ENCODE measurements around the gene RBP3.

RBP3 gene

GRCh38 chr10:47317251-47317650 lies 30.9 kb upstream of the RBP3 start:
- Histone ChIP-seq H3K36me3 (ENCODE audit: low read depth) (no peaks in the 10 kb centered on the region), H3K9me3 (ENCODE audit: severe bottlenecking) (no peaks in the 10 kb centered on the region), H3K4me1 (ENCODE audit: insufficient read depth, poor library complexity, severe bottlenecking) (no peaks in the 10 kb centered on the region), H3K27me3 (ENCODE audit: insufficient read depth, poor library complexity, severe bottlenecking) (no peaks in the 10 kb centered on the region), H3K27ac (ENCODE audit: poor library complexity, severe bottlenecking) (no peak overlapping the region), H3K4me3 (ENCODE audit: severe bottlenecking) (no peak overlapping the region)
- ATAC-seq (ENCODE audit: low read depth): no peak
- no peak for TF ChIP-seq CTCF (IDR thresholded peaks at IDR 0.05; ENCODE audit: poor library complexity, severe bottlenecking)
- DNase-seq (ENCODE audit: low spot score): peak; percentile 36

GRCh38 chr10:47318706-47319105 lies 29.5 kb upstream of the RBP3 start:
- H3K9me3 ChIP-seq (ENCODE audit: severe bottlenecking): no peaks in the 10 kb centered on the region
- TF ChIP-seq CTCF (IDR thresholded peaks at IDR 0.05; ENCODE audit: poor library complexity, severe bottlenecking): no peak
- H3K4me1 ChIP-seq (ENCODE audit: insufficient read depth, poor library complexity, severe bottlenecking): no peaks in the 10 kb centered on the region
- H3K4me3 ChIP-seq (ENCODE audit: severe bottlenecking): no peak overlapping the region
- DNase-seq (ENCODE audit: low spot score): peak; percentile 31
- no peak overlapping the region for H3K27ac ChIP-seq (ENCODE audit: poor library complexity, severe bottlenecking)
- no peaks in the 10 kb centered on the region for H3K27me3 ChIP-seq (ENCODE audit: insufficient read depth, poor library complexity, severe bottlenecking)
- no peak for ATAC-seq (ENCODE audit: low read depth)
- no peaks in the 10 kb centered on the region for H3K36me3 ChIP-seq (ENCODE audit: low read depth)

- H3K27ac ChIP-seq (ENCODE audit: poor library complexity, severe bottlenecking): no peak overlapping the region
- ATAC-seq (ENCODE audit: low read depth) (no peak), DNase-seq (ENCODE audit: low spot score) (peak; percentile 16)
- H3K4me3 ChIP-seq (ENCODE audit: severe bottlenecking): no peak overlapping the region
- no peaks in the 10 kb centered on the region for H3K9me3 ChIP-seq (ENCODE audit: severe bottlenecking)
- H3K4me1 ChIP-seq (ENCODE audit: insufficient read depth, poor library complexity, severe bottlenecking): no peaks in the 10 kb centered on the region
- TF ChIP-seq CTCF (IDR thresholded peaks at IDR 0.05; ENCODE audit: poor library complexity, severe bottlenecking): no peak
- H3K27me3 ChIP-seq (ENCODE audit: insufficient read depth, poor library complexity, severe bottlenecking): no peaks in the 10 kb centered on the region
- H3K36me3 ChIP-seq (ENCODE audit: low read depth): no peaks in the 10 kb centered on the region
Measured at GRCh38 chr10:47319784-47320183, 28.4 kb upstream of the RBP3 start.

GRCh38 chr10:47320812-47321211 lies 27.4 kb upstream of the RBP3 start:
- no peak overlapping the region for H3K4me3 ChIP-seq (ENCODE audit: severe bottlenecking)
- H3K4me1 ChIP-seq (ENCODE audit: insufficient read depth, poor library complexity, severe bottlenecking): no peaks in the 10 kb centered on the region
- H3K36me3 ChIP-seq (ENCODE audit: low read depth): no peaks in the 10 kb centered on the region
- no peak overlapping the region for H3K27ac ChIP-seq (ENCODE audit: poor library complexity, severe bottlenecking)
- DNase-seq (ENCODE audit: low spot score) (peak; percentile 18), ATAC-seq (ENCODE audit: low read depth) (no peak)
- H3K9me3 ChIP-seq (ENCODE audit: severe bottlenecking): no peaks in the 10 kb centered on the region
- no peaks in the 10 kb centered on the region for H3K27me3 ChIP-seq (ENCODE audit: insufficient read depth, poor library complexity, severe bottlenecking)
- no peak for TF ChIP-seq CTCF (IDR thresholded peaks at IDR 0.05; ENCODE audit: poor library complexity, severe bottlenecking)

- peak; percentile 24 for DNase-seq (ENCODE audit: low spot score)
- no peak for ATAC-seq (ENCODE audit: low read depth)
- TF ChIP-seq CTCF (IDR thresholded peaks at IDR 0.05; ENCODE audit: poor library complexity, severe bottlenecking): no peak
- H3K4me3 ChIP-seq (ENCODE audit: severe bottlenecking): no peak overlapping the region
- no peaks in the 10 kb centered on the region for H3K36me3 ChIP-seq (ENCODE audit: low read depth)
- H3K27me3 ChIP-seq (ENCODE audit: insufficient read depth, poor library complexity, severe bottlenecking): no peaks in the 10 kb centered on the region
- no peaks in the 10 kb centered on the region for H3K9me3 ChIP-seq (ENCODE audit: severe bottlenecking)
- no peak overlapping the region for H3K27ac ChIP-seq (ENCODE audit: poor library complexity, severe bottlenecking)
- H3K4me1 ChIP-seq (ENCODE audit: insufficient read depth, poor library complexity, severe bottlenecking): no peaks in the 10 kb centered on the region
Measured at GRCh38 chr10:47321521-47322195, 26.5 kb upstream of the RBP3 start.

Data from RWPE2 (cell line).